HCT116 (cell line): ENCODE data around the gene BAIAP2. TPM values are rescaled to one million over a fixed set of nuclear protein-coding genes. Genes with fewer than 3 reads are reported as not detected.

ENCODE experiments used
- ATAC-seq: fragments of 200-7000 bp; cut with Tn5 transposase; 2 replicates; pipeline ENCODE4 v1.9.1; 2020; ENCODE audit warnings: mild to moderate bottlenecking, moderate library complexity
- BruUV-seq: library from RNA; stranded (reverse); fragments of 400-500 nt; replicated peaks from 2 replicates; lab custom pipeline; 2021; lab: Mats Ljungman, UMichigan
- CTCF ChIA-PET: fragments of 300-600 bp; sonication (Branson Sonifier 250); formaldehyde crosslinking; loops from one replicate; lab custom pipeline; 2021; ENCODE audit warnings: antibody characterized with exemption; lab: Charles Lee
- POLR2A ChIA-PET: fragments of 300-600, 350-600 bp; sonication (Branson Sonifier 250); formaldehyde crosslinking; loops from one replicate; lab custom pipeline; 2021; ENCODE audit warnings: antibody characterized with exemption; lab: Charles Lee
- RAD21 ChIA-PET, 2 experiments: fragments of 300-600 bp; sonication (Branson Sonifier 250); formaldehyde crosslinking; loops; one replicate each; lab custom pipeline; 2023; ENCODE audit warnings: low total read pairs in 2 of 2; ENCODE audit not compliant: uncharacterized antibody in 2 of 2, unreplicated experiment in 2 of 2, low non-redundant PET in 1 of 2; lab: Charles Lee
- DNase-seq: peaks from one replicate; pipeline ENCODE4 v3.0.0-alpha.2; 2010; ENCODE audit warnings: low read depth, low spot score
- H2AFZ ChIP-seq: fragments of 200-600 bp; shearing (Covaris generic), sonication (generic); 2 replicates; pipeline ENCODE4 v1.6.1; 2017; ENCODE audit warnings: low read depth, mixed run types, mixed read lengths, antibody characterized with exemption, low read length; ENCODE audit not compliant: poor library complexity, severe bottlenecking
- H3K27ac ChIP-seq: 2 replicates; pipeline ENCODE4 v1.5.1; 2012; ENCODE audit warnings: low read depth, low read length
- H3K27me3 ChIP-seq: fragments of 200-600 bp; sonication (generic); 2 replicates; pipeline ENCODE4 v1.6.1; 2016; ENCODE audit warnings: mixed run types, low read length, mixed read lengths; ENCODE audit not compliant: insufficient read depth
- H3K36me3 ChIP-seq, 2 experiments: fragments of 200-500 bp in 1 of 2; fragments of 200-600 bp in 1 of 2; sonication (Bioruptor generic) in 1 of 2; sonication (generic) in 1 of 2; 2 replicates each; pipeline versions ENCODE4 v1.5.1 to v1.6.1; 2014 to 2016; ENCODE audit warnings: low read length in 2 of 2, inconsistent platforms in 1 of 2, mixed read lengths in 1 of 2, mixed run types in 1 of 2; ENCODE audit not compliant: insufficient read depth in 2 of 2, control insufficient read depth in 1 of 2
- H3K4me1 ChIP-seq, 2 experiments: fragments of 200-600 bp in 1 of 2; sonication (generic) in 1 of 2; 2 replicates each; pipeline versions ENCODE4 v1.5.1 to v1.6.1; 2012 to 2017; ENCODE audit warnings: low read length in 2 of 2, inconsistent platforms in 1 of 2, mild to moderate bottlenecking in 1 of 2, mixed read lengths in 1 of 2, mixed run types in 1 of 2, moderate library complexity in 1 of 2; ENCODE audit not compliant: insufficient read depth in 2 of 2, control insufficient read depth in 1 of 2
- H3K4me2 ChIP-seq: fragments of 200-600 bp; sonication (generic); 2 replicates; pipeline ENCODE4 v1.6.1; 2017; ENCODE audit warnings: mixed run types, low read length, mixed read lengths
- H3K4me3 ChIP-seq, 2 experiments: fragments of 200-600 bp in 1 of 2; sonication (generic) in 1 of 2; replicated peaks in 1 of 2; 2 replicates each; pipeline ENCODE4 v1.5.1; 2011 to 2016; ENCODE audit warnings: low read length in 2 of 2, control low read depth in 1 of 2, low read depth in 1 of 2, mild to moderate bottlenecking in 1 of 2, mixed read lengths in 1 of 2, mixed run types in 1 of 2
- H3K79me2 ChIP-seq: fragments of 200-600 bp; sonication (generic); 2 replicates; pipeline ENCODE4 v1.6.1; 2017; ENCODE audit warnings: mild to moderate bottlenecking, mixed run types, low read length, moderate library complexity, mixed read lengths; ENCODE audit not compliant: insufficient read depth
- H3K9ac ChIP-seq: fragments of 200-600 bp; sonication (generic); 2 replicates; pipeline ENCODE4 v1.6.1; 2016; ENCODE audit warnings: low read length, mixed read lengths
- H3K9me2 ChIP-seq: fragments of 200-600 bp; sonication (generic), shearing (Covaris generic); 2 replicates; pipeline ENCODE4 v1.6.1; 2017; ENCODE audit warnings: mixed run types, mild to moderate bottlenecking, moderate library complexity; ENCODE audit not compliant: insufficient read depth
- H3K9me3 ChIP-seq, 2 experiments: fragments of 200-500 bp in 1 of 2; fragments of 200-600 bp in 1 of 2; sonication (Bioruptor generic) in 1 of 2; sonication (generic) in 1 of 2; 2 replicates each; pipeline ENCODE4 v1.6.1; 2014 to 2017; ENCODE audit warnings: low read length in 2 of 2, mixed read lengths in 2 of 2, inconsistent platforms in 1 of 2, low read depth in 1 of 2, mild to moderate bottlenecking in 1 of 2, mixed run types in 1 of 2, moderate library complexity in 1 of 2; ENCODE audit not compliant: control insufficient read depth in 1 of 2, insufficient read depth in 1 of 2
- H4K20me1 ChIP-seq: fragments of 200-600 bp; sonication (generic), shearing (Covaris generic); 2 replicates; pipeline ENCODE4 v1.6.1; 2017; ENCODE audit warnings: mixed run types, mild to moderate bottlenecking, moderate library complexity; ENCODE audit not compliant: insufficient read depth
- ATF3 ChIP-seq: IDR thresholded peaks from 2 replicates; pipeline ENCODE4 v1.6.1; 2012
- CBX3 ChIP-seq: IDR thresholded peaks from 2 replicates; pipeline ENCODE4 v1.6.1; 2012; ENCODE audit warnings: low read depth
- CEBPB ChIP-seq: IDR thresholded peaks from 2 replicates; pipeline ENCODE4 v1.6.1; 2012; ENCODE audit warnings: low read depth
- EGR1 ChIP-seq: IDR thresholded peaks from 2 replicates; pipeline ENCODE4 v1.6.1; 2012; ENCODE audit warnings: low read depth
- EZH2 ChIP-seq: fragments of 200-600 bp; sonication (generic); IDR thresholded peaks from 2 replicates; pipeline ENCODE4 v1.6.1; 2017; ENCODE audit warnings: antibody characterized with exemption, mixed run types
- EZH2phosphoT487 ChIP-seq: fragments of 200-600 bp; IDR thresholded peaks from 2 replicates; pipeline ENCODE4 v1.6.1; 2018; ENCODE audit warnings: antibody characterized with exemption, borderline replicate concordance
- FOSL1 ChIP-seq: IDR thresholded peaks from 2 replicates; pipeline ENCODE4 v1.6.1; 2012; ENCODE audit warnings: low read depth
- JUND ChIP-seq: IDR thresholded peaks from 2 replicates; pipeline ENCODE4 v1.6.1; 2012
- MAX ChIP-seq: IDR thresholded peaks from 2 replicates; pipeline ENCODE4 v1.6.1; 2012
- POLR2A ChIP-seq: IDR thresholded peaks from 2 replicates; pipeline ENCODE4 v1.7.0; 2011; ENCODE audit warnings: borderline replicate concordance; ENCODE audit not compliant: insufficient read depth, insufficient read length; ENCODE audit errors: extremely low read depth
- RAD21 ChIP-seq: IDR thresholded peaks from 2 replicates; pipeline ENCODE4 v1.6.1; 2012; ENCODE audit warnings: low read depth, mild to moderate bottlenecking
- SP1 ChIP-seq: IDR thresholded peaks from 2 replicates; pipeline ENCODE4 v1.6.1; 2012; ENCODE audit warnings: low read depth
- TCF7L2 ChIP-seq: IDR thresholded peaks from 2 replicates; pipeline ENCODE4 v1.7.0; 2011; ENCODE audit warnings: borderline replicate concordance, inconsistent platforms; ENCODE audit not compliant: insufficient read depth, insufficient read length; ENCODE audit errors: extremely low read depth
- YY1 ChIP-seq: IDR thresholded peaks from 2 replicates; pipeline ENCODE4 v1.6.1; 2011; ENCODE audit warnings: low read length, low read depth, moderate library complexity, mild to moderate bottlenecking; ENCODE audit not compliant: insufficient replicate concordance; ENCODE audit errors: extremely low read depth
- ZFX ChIP-seq: fragments of 450-650 bp; IDR thresholded peaks from 2 replicates; pipeline ENCODE4 v1.6.1; 2017
- ZNF274 ChIP-seq: fragments of 200-500 bp; sonication (Bioruptor generic); IDR thresholded peaks from 2 replicates; pipeline ENCODE4 v1.6.1; 2014; ENCODE audit warnings: mild to moderate bottlenecking, low read depth, low read length, inconsistent platforms
- intact Hi-C: fragments of 100-400 bp; cut with micrococcal nuclease; formaldehyde crosslinking; loops from 2 replicates; pipeline ENCODE4 v1.10.0; 2022
- total RNA-seq: library from RNA; stranded (reverse); gene quantifications from one replicate; pipeline ENCODE4 v1.2.1, GENCODE V29; 2021; ENCODE audit not compliant: unreplicated experiment
- TF ChIP-seq, protein P1 (sequence below), 3 experiments: fragments of 200-600 bp in 1 of 3; sonication (generic) in 1 of 3; IDR thresholded peaks in 2 of 3; conservative IDR thresholded peaks in 1 of 3; 2 replicates each; pipeline ENCODE4 v1.5.1; 2012 to 2017; ENCODE audit warnings: low read depth in 2 of 3, low read length in 2 of 3, antibody characterized with exemption in 1 of 3, borderline replicate concordance in 1 of 3, control low read depth in 1 of 3, mild to moderate bottlenecking in 1 of 3, mixed read lengths in 1 of 3, mixed run types in 1 of 3, moderate library complexity in 1 of 3; ENCODE audit not compliant: insufficient read depth in 1 of 3
- TF ChIP-seq, protein P2 (sequence below): IDR thresholded peaks from 2 replicates; pipeline ENCODE4 v1.6.1; 2011; ENCODE audit warnings: mild to moderate bottlenecking, low read length, moderate library complexity; ENCODE audit not compliant: insufficient replicate concordance; ENCODE audit errors: extremely low read depth
- TF ChIP-seq, protein P3 (sequence below): IDR thresholded peaks from 2 replicates; pipeline ENCODE4 v1.6.1; 2012; ENCODE audit warnings: low read depth

Gene BAIAP2
- total RNA-seq, 1 experiment from 2014 or later: 105 TPM

DNA sequence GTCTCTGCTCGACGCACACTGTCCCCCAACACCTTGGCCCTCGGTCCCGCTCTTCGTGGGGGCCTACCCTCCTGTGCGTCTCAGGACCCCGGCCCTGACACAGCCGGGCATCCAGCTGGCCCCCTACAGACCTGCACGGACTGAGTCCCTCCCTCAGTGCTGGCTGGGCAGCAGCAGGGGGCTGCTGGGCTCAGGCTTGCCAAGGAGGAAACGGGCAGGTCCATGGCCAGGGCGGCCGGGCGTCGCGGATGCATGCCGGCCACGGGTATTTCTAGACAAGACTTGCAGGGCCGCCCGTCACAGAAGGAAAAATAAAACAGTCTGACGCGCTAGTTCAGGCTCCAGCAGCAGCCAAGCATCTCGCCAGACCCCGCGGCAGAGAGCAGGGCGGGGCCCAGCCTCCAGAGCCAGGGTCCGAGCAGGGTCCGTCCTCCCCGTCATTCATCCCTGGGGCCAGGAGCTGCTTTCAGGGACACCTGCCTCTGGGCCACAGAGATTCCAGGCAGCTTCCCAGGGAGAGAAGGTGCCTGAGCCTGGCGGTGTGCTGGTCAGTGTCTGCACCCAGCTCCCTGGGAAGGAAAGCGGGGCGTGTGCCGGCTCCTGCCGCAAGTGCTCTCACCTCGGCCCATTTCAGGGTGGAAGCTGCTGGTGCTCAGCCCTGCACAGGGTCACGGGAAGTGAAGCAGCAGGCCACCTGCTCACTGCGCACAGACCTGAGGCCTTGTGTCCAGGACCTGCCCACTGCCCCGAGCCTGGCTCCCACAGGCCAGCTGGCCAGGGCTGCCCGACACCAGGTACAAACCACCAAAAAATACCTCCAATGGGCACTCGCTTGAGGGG lies 123.1 kb downstream of the BAIAP2 start:
- H3K36me3 ChIP-seq: no peaks in the 10 kb centered on the region
- DNase-seq (no peak), ATAC-seq (no peak)
- H3K9me2 ChIP-seq: no peaks in the 10 kb centered on the region
- TF ChIP-seq RAD21 (no peak), ATF3 (no peak), EZH2phosphoT487 (no peak), CBX3 (no peak), JUND (no peak), YY1 (no peak), CEBPB (no peak), EZH2 (no peak), EGR1 (no peak), SP1 (no peak), FOSL1 (no peak), ZFX (no peak), MAX (no peak), ZNF274 (no peak), TCF7L2 (no peak), POLR2A (no peak)
- TF ChIP-seq, protein P1, sequence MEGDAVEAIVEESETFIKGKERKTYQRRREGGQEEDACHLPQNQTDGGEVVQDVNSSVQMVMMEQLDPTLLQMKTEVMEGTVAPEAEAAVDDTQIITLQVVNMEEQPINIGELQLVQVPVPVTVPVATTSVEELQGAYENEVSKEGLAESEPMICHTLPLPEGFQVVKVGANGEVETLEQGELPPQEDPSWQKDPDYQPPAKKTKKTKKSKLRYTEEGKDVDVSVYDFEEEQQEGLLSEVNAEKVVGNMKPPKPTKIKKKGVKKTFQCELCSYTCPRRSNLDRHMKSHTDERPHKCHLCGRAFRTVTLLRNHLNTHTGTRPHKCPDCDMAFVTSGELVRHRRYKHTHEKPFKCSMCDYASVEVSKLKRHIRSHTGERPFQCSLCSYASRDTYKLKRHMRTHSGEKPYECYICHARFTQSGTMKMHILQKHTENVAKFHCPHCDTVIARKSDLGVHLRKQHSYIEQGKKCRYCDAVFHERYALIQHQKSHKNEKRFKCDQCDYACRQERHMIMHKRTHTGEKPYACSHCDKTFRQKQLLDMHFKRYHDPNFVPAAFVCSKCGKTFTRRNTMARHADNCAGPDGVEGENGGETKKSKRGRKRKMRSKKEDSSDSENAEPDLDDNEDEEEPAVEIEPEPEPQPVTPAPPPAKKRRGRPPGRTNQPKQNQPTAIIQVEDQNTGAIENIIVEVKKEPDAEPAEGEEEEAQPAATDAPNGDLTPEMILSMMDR (IDR thresholded peaks at IDR 0.05 in 2 of 3, conservative IDR thresholded peaks at IDR 0.05 in 1 of 3; ENCODE audit: borderline replicate concordance in 1 of 3, insufficient read depth in 1 of 3, low read depth in 2 of 3, low read length in 2 of 3): no peak
- TF ChIP-seq, protein P2, sequence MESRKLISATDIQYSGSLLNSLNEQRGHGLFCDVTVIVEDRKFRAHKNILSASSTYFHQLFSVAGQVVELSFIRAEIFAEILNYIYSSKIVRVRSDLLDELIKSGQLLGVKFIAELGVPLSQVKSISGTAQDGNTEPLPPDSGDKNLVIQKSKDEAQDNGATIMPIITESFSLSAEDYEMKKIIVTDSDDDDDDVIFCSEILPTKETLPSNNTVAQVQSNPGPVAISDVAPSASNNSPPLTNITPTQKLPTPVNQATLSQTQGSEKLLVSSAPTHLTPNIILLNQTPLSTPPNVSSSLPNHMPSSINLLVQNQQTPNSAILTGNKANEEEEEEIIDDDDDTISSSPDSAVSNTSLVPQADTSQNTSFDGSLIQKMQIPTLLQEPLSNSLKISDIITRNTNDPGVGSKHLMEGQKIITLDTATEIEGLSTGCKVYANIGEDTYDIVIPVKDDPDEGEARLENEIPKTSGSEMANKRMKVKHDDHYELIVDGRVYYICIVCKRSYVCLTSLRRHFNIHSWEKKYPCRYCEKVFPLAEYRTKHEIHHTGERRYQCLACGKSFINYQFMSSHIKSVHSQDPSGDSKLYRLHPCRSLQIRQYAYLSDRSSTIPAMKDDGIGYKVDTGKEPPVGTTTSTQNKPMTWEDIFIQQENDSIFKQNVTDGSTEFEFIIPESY: no peak
- TF ChIP-seq, protein P3, sequence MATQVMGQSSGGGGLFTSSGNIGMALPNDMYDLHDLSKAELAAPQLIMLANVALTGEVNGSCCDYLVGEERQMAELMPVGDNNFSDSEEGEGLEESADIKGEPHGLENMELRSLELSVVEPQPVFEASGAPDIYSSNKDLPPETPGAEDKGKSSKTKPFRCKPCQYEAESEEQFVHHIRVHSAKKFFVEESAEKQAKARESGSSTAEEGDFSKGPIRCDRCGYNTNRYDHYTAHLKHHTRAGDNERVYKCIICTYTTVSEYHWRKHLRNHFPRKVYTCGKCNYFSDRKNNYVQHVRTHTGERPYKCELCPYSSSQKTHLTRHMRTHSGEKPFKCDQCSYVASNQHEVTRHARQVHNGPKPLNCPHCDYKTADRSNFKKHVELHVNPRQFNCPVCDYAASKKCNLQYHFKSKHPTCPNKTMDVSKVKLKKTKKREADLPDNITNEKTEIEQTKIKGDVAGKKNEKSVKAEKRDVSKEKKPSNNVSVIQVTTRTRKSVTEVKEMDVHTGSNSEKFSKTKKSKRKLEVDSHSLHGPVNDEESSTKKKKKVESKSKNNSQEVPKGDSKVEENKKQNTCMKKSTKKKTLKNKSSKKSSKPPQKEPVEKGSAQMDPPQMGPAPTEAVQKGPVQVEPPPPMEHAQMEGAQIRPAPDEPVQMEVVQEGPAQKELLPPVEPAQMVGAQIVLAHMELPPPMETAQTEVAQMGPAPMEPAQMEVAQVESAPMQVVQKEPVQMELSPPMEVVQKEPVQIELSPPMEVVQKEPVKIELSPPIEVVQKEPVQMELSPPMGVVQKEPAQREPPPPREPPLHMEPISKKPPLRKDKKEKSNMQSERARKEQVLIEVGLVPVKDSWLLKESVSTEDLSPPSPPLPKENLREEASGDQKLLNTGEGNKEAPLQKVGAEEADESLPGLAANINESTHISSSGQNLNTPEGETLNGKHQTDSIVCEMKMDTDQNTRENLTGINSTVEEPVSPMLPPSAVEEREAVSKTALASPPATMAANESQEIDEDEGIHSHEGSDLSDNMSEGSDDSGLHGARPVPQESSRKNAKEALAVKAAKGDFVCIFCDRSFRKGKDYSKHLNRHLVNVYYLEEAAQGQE: no peak
- no peaks in the 10 kb centered on the region for H3K27me3 ChIP-seq
- ChIA-PET RAD21 (no interaction called here), POLR2A (no interaction called here), CTCF (no interaction called here)
- no peak overlapping the region for H2AFZ ChIP-seq
- intact Hi-C loops: no loop called here
- H3K4me3 ChIP-seq: no peak overlapping the region
- H3K4me1 ChIP-seq: peaks cover 0 to 5% of the 10 kb centered on the region in 2 experiments; a peak in 1 of 4 replicates
- no peak overlapping the region for H3K9ac ChIP-seq
- H3K27ac ChIP-seq: no peak overlapping the region; the same call in 1 of the 2 replicates
- H4K20me1 ChIP-seq: no peaks in the 10 kb centered on the region
- H3K4me2 ChIP-seq: no peak overlapping the region
- H3K79me2 ChIP-seq: no peaks in the 10 kb centered on the region
- no TSS peak for BruUV-seq
- H3K9me3 ChIP-seq: no peaks in the 10 kb centered on the region
